Liver (tissue), 9 donors: Measurements from ENCODE around the gene HES4. TPM values are rescaled to one million over a fixed set of nuclear protein-coding genes. Genes with fewer than 3 reads are reported as not detected.

Source experiments
- DNase-seq: peaks from one replicate; pipeline ENCODE4 v3.0.0-alpha.2; 2017; ENCODE audit warnings: low spot score
- H3K27ac ChIP-seq, 2 donors: one replicate each; pipeline ENCODE4 v1.7.0; 2013; ENCODE audit warnings: inconsistent platforms in 2 of 2, low read length in 2 of 2, control low read depth in 1 of 2, low read depth in 1 of 2, mild to moderate bottlenecking in 1 of 2
- H3K27me3 ChIP-seq, 4 donors: one replicate each; pipeline versions ENCODE4 v1.6.1 to v1.7.0; 2013; ENCODE audit warnings: low read length in 3 of 4, inconsistent platforms in 1 of 4, mild to moderate bottlenecking in 1 of 4, moderate library complexity in 1 of 4; ENCODE audit not compliant: control insufficient read depth in 4 of 4, insufficient read depth in 4 of 4
- H3K36me3 ChIP-seq, 4 donors: one replicate each; pipeline versions ENCODE4 v1.6.1 to v1.7.0; 2013; ENCODE audit warnings: low read length in 3 of 4, mild to moderate bottlenecking in 3 of 4, low read depth in 1 of 4, moderate library complexity in 1 of 4; ENCODE audit not compliant: control insufficient read depth in 4 of 4, insufficient read depth in 3 of 4
- H3K4me1 ChIP-seq, 4 donors: one replicate each; pipeline versions ENCODE4 v1.6.1 to v1.7.0; 2013; ENCODE audit warnings: low read length in 3 of 4, mild to moderate bottlenecking in 3 of 4, moderate library complexity in 1 of 4; ENCODE audit not compliant: control insufficient read depth in 4 of 4, insufficient read depth in 4 of 4
- H3K4me3 ChIP-seq, 3 donors: one replicate each; pipeline versions ENCODE4 v1.6.1 to v1.7.0; 2013; ENCODE audit warnings: low read length in 3 of 3, control low read depth in 1 of 3, low read depth in 1 of 3, mild to moderate bottlenecking in 1 of 3
- H3K9ac ChIP-seq, 2 donors: one replicate each; pipeline ENCODE4 v1.7.0; 2013; ENCODE audit warnings: low read length in 2 of 2, mild to moderate bottlenecking in 2 of 2, moderate library complexity in 2 of 2, control low read depth in 1 of 2, low read depth in 1 of 2
- H3K9me3 ChIP-seq, 4 donors: one replicate each; pipeline versions ENCODE4 v1.6.1 to v1.7.0; 2013; ENCODE audit warnings: low read length in 3 of 4; ENCODE audit not compliant: control insufficient read depth in 4 of 4
- FOXA1 ChIP-seq: IDR thresholded peaks from 2 replicates; pipeline ENCODE4 v1.6.1; 2016; ENCODE audit warnings: antibody characterized with exemption
- FOXA2 ChIP-seq: IDR thresholded peaks from 2 replicates; pipeline ENCODE4 v1.6.1; 2016; ENCODE audit warnings: antibody characterized with exemption
- HNF4A ChIP-seq, 2 donors: conservative IDR thresholded peaks; 2 replicates each; pipeline ENCODE4 v1.6.1; 2016; ENCODE audit warnings: antibody characterized with exemption in 2 of 2, mild to moderate bottlenecking in 2 of 2
- JUND ChIP-seq, 2 donors: IDR thresholded peaks; 2 replicates each; pipeline ENCODE4 v1.6.1; 2016; ENCODE audit warnings: antibody characterized with exemption in 2 of 2
- NR2F2 ChIP-seq: IDR thresholded peaks from 2 replicates; pipeline ENCODE4 v1.6.1; 2016; ENCODE audit warnings: antibody characterized with exemption
- RAD21 ChIP-seq, 2 donors: IDR thresholded peaks; 2 replicates each; pipeline ENCODE4 v1.6.1; 2016; ENCODE audit warnings: antibody characterized with exemption in 2 of 2, mild to moderate bottlenecking in 2 of 2
- RXRA ChIP-seq, 2 donors: IDR thresholded peaks; 2 replicates each; pipeline ENCODE4 v1.6.1; 2017 to 2018; ENCODE audit warnings: antibody characterized with exemption in 2 of 2, mild to moderate bottlenecking in 1 of 2
- WGBS: extraction: QIAGEN DNeasy Blood & Tissue Kit; methylation state at CpG from one replicate; pipeline ENCODE4 v1.1.7; 2013; 5-methylcytosine and 5-hydroxymethylcytosine counted together
- polyA plus RNA-seq, 2 donors: library from polyadenylated mRNA; stranded (reverse) in 1 of 2; unstranded in 1 of 2; fragments of 200-250 nt in 1 of 2; fragments of >200 nt in 1 of 2; fragmentation: Nextera tagmentation in 1 of 2; extraction: Ambion mirVana in 1 of 2; gene quantifications; one replicate each; pipeline versions ENCODE4 v1.2.1 to v1.2.3, GENCODE V29; 2013 to 2015
- total RNA-seq, 2 donors: library from RNA; depleted of rRNA; stranded (reverse); fragments of >200 nt; gene quantifications; one replicate each; pipeline ENCODE4 v1.2.3, GENCODE V29; 2014
- TF ChIP-seq, protein P1 (sequence below): fragments of 150-350 bp; IDR thresholded peaks from 2 replicates; pipeline ENCODE4 v1.5.1; 2017; ENCODE audit warnings: improper control_type of control experiment, low read depth, low read length; ENCODE audit not compliant: missing input control
- TF ChIP-seq, protein P2 (sequence below): IDR thresholded peaks from 2 replicates; pipeline ENCODE4 v1.6.1; 2016; ENCODE audit warnings: antibody characterized with exemption, mild to moderate bottlenecking
- donor health status: healthy.
- donor health status: healthy.
- donor health status: healthy.
- donor health status: healthy.
- donor health status: healthy.

The HES4 gene
- total and polyA plus RNA-seq, 4 donors, result 0.93 to 1.9 (median 1.7) TPM

DNA sequence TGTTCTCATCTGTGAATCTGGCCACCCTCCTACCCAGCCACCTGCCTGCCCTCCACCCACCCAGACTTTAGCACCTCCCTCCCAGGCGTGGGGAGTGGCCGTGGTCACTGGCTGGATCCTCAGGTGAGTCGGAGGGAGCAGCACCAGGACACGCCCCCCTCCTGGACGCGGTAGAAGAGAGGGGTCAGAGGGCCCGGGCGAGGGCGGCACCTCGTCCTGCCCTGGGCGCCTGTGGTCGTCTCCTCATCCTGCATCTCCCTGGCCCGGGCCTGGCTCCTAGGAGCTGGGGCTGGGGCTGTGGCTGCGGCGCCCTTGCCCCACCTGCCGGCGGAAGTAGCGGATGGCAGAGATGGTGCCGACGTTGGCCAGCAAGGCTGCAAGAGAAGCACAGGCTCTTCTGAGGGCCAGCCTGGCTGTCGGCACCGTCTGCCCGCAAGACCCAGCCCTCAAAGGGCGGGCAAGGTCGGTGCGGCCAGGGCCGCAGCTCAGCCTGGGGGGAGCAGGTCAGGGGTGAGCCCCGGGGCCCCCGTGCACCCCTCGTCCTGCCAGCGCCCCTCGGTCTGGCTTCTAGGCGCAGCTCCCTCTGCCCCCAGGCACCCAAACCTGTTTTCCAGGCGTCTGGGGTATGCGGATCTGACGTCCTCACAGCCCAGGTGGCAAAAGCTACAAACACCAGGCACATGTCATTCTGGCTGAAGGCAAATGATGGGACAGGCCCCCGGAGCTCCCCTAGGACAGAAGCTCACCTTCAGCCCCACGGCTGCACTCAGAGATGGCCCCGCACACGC lies 23.8 kb downstream of the HES4 start:
- H3K4me1 ChIP-seq, result peaks cover 0 to 6% (median under 1%) of the 10 kb centered on the region in 4 donors
- TF ChIP-seq, protein P1, sequence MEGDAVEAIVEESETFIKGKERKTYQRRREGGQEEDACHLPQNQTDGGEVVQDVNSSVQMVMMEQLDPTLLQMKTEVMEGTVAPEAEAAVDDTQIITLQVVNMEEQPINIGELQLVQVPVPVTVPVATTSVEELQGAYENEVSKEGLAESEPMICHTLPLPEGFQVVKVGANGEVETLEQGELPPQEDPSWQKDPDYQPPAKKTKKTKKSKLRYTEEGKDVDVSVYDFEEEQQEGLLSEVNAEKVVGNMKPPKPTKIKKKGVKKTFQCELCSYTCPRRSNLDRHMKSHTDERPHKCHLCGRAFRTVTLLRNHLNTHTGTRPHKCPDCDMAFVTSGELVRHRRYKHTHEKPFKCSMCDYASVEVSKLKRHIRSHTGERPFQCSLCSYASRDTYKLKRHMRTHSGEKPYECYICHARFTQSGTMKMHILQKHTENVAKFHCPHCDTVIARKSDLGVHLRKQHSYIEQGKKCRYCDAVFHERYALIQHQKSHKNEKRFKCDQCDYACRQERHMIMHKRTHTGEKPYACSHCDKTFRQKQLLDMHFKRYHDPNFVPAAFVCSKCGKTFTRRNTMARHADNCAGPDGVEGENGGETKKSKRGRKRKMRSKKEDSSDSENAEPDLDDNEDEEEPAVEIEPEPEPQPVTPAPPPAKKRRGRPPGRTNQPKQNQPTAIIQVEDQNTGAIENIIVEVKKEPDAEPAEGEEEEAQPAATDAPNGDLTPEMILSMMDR, result peak; percentile 23
- no peak for TF ChIP-seq NR2F2
- peak in 1 of 2 donors; percentile 70 for TF ChIP-seq RAD21 (IDR thresholded peaks at IDR 0.05)
- DNase-seq, result no peak
- H3K9ac ChIP-seq, result no peak overlapping the region
- peaks cover 0 to 19% (median 1%) of the 10 kb centered on the region in 4 donors for H3K27me3 ChIP-seq
- WGBS, result 16% methylated on average over 40 of the region's 40 CpGs
- no peak overlapping the region for H3K4me3 ChIP-seq
- H3K36me3 ChIP-seq, result no peaks in the 10 kb centered on the region
- no peak overlapping the region for H3K27ac ChIP-seq
- H3K9me3 ChIP-seq, result no peaks in the 10 kb centered on the region

DNA sequence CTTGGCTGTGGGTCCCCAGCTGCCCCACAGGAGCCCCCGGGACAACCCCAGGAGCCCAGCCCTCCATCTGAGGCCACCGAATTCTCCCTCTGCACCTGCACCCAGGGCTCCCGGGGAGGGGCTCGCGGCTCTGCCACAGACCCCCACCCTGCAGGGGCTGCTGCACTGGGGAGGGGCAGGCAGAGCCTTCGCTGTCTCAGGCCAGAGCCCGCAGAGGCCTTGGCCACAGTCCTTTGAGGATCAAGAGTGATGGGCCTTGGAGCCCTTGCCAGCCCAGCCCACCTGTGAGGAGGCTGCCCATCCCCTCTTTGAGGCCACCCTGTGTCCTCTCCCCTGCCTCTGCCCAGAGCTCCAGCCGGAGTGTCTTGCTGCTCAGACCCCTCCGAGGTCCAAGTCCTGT lies 24.5 kb downstream of the HES4 start:
- no peaks in the 10 kb centered on the region for H3K36me3 ChIP-seq
- peaks cover 0 to 6% (median under 1%) of the 10 kb centered on the region in 4 donors for H3K4me1 ChIP-seq
- H3K9ac ChIP-seq, result no peak overlapping the region
- H3K9me3 ChIP-seq, result no peaks in the 10 kb centered on the region
- H3K4me3 ChIP-seq, result no peak overlapping the region
- 69% methylated on average over 9 of the region's 9 CpGs for WGBS
- TF ChIP-seq, protein P1, result no peak
- TF ChIP-seq HNF4A (conservative IDR thresholded peaks at IDR 0.05) (no peak), JUND (IDR thresholded peaks at IDR 0.05) (no peak), FOXA2 (no peak), RXRA (IDR thresholded peaks at IDR 0.05) (no peak), FOXA1 (no peak)
- TF ChIP-seq, protein P2, sequence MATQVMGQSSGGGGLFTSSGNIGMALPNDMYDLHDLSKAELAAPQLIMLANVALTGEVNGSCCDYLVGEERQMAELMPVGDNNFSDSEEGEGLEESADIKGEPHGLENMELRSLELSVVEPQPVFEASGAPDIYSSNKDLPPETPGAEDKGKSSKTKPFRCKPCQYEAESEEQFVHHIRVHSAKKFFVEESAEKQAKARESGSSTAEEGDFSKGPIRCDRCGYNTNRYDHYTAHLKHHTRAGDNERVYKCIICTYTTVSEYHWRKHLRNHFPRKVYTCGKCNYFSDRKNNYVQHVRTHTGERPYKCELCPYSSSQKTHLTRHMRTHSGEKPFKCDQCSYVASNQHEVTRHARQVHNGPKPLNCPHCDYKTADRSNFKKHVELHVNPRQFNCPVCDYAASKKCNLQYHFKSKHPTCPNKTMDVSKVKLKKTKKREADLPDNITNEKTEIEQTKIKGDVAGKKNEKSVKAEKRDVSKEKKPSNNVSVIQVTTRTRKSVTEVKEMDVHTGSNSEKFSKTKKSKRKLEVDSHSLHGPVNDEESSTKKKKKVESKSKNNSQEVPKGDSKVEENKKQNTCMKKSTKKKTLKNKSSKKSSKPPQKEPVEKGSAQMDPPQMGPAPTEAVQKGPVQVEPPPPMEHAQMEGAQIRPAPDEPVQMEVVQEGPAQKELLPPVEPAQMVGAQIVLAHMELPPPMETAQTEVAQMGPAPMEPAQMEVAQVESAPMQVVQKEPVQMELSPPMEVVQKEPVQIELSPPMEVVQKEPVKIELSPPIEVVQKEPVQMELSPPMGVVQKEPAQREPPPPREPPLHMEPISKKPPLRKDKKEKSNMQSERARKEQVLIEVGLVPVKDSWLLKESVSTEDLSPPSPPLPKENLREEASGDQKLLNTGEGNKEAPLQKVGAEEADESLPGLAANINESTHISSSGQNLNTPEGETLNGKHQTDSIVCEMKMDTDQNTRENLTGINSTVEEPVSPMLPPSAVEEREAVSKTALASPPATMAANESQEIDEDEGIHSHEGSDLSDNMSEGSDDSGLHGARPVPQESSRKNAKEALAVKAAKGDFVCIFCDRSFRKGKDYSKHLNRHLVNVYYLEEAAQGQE, result no peak
- peaks cover 0 to 24% (median 1%) of the 10 kb centered on the region in 4 donors for H3K27me3 ChIP-seq
- no peak for DNase-seq
- H3K27ac ChIP-seq, result no peak overlapping the region
